T47D (cell line): ENCODE results near the gene FOXO1.

Source experiments
- DNase-seq, 2 experiments: peaks; one replicate each; pipeline versions ENCODE4 v3.0.0 to v3.0.0-alpha.2; 2011 to 2012; ENCODE audit warnings: low read depth in 1 of 2, low spot score in 1 of 2
- JUND ChIP-seq: IDR thresholded peaks from 2 replicates; pipeline ENCODE4 v1.6.1; 2012; ENCODE audit warnings: low read depth
- in situ Hi-C: cut with HindIII; loops from 2 replicates; pipeline ENCODE4 v1.10.0; 2016; ENCODE audit warnings: low sequenced_read_pairs, low pct_unique_long_range_greater_than_20kb

FOXO1 gene

GRCh38 chr13:40661875-40662665, 4.4 kb downstream of the FOXO1 start:
- DNase-seq, result no peak
- TF ChIP-seq JUND, result no peak
- in situ Hi-C loops, result no loop called here

GRCh38 chr13:40660692-40661091, 5.7 kb downstream of the FOXO1 start:
- in situ Hi-C loops, result no loop called here
- no peak for TF ChIP-seq JUND

GRCh38 chr13:40660141-40660664, 6.2 kb downstream of the FOXO1 start:
- no peak for DNase-seq
- in situ Hi-C loops, result no loop called here
- TF ChIP-seq JUND, result no peak

More at GRCh38 chr13:40660692-40661091, 5.7 kb downstream of the FOXO1 start:
- DNase-seq, result no peak

- no peak for TF ChIP-seq JUND
- no peak for DNase-seq
- in situ Hi-C loops, result no loop called here
These were observed 8.5 kb downstream of the FOXO1 start for GRCh38 chr13:40657951-40658350.

- in situ Hi-C loops, result no loop called here
- no peak for DNase-seq
- no peak for TF ChIP-seq JUND
These were observed 9.1 kb downstream of the FOXO1 start for GRCh38 chr13:40657307-40657706.

- TF ChIP-seq JUND, result no peak
- no peak for DNase-seq
- in situ Hi-C loops, result no loop called here
These were observed 10.1 kb downstream of the FOXO1 start for GRCh38 chr13:40656358-40656757.

- no peak for DNase-seq
- in situ Hi-C loops, result no loop called here
- no peak for TF ChIP-seq JUND
These were observed 12.7 kb downstream of the FOXO1 start for GRCh38 chr13:40653527-40654318.

- in situ Hi-C loops, result no loop called here
- no peak for DNase-seq
- TF ChIP-seq JUND, result no peak
These were observed 13.9 kb downstream of the FOXO1 start for GRCh38 chr13:40652588-40652940.

- in situ Hi-C loops, result no loop called here
- TF ChIP-seq JUND, result no peak
- DNase-seq, result no peak
These were observed 14.4 kb downstream of the FOXO1 start for GRCh38 chr13:40651866-40652587.

- DNase-seq, result no peak
- in situ Hi-C loops, result no loop called here
- TF ChIP-seq JUND, result no peak
These were observed 17.6 kb downstream of the FOXO1 start for GRCh38 chr13:40648841-40649240.

- in situ Hi-C loops, result no loop called here
- DNase-seq, result no peak
- no peak for TF ChIP-seq JUND
These were observed 18.4 kb downstream of the FOXO1 start for GRCh38 chr13:40648040-40648439.

- TF ChIP-seq JUND, result no peak
- no peak for DNase-seq
- in situ Hi-C loops, result no loop called here
These were observed 21.4 kb downstream of the FOXO1 start for GRCh38 chr13:40644838-40645604.
